ENCODE results near the gene IRF2.

Gene IRF2

DNA sequence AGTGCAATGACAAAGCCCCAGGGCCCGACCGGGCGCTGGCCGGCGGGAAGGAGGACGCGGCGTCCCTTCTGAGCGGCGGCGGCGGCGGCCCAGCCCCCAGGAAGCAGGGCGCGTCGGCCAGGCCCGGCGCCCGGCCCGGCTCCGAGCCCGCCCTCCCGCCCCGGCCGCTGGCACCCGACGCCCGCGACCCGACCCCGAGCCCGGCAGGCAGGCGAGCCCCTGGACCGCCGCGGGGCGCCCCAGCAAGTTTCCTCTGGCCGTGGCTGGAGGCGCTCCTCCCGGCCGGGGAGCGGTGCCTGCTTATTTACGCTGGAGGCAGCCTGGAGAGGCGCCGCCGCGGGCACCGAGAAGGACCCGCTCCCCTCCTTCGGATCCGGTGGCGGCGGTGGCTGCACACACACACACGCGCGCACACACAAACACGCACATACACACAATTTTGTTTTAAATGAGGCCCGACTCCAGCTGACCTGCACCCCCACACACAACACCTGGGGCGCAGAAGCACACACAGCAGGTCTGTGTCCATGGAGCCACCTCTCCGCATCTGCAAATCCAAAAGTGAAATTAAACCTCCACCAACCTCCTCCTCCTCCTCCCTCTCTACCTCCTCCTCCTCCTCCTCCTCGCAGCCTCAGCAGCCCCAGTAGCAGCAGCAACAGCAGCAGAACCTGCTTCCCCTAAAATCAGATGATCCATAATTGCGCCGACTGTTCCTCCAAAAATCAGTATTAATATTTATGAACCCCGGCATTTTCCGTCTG lies 669 bp downstream of the IRF2 start:
- in situ Hi-C loops (cut with HindIII; ENCODE audit: low pct_ligation_motif_present, low sequenced_read_pairs) = no loop called here
- H3K27ac ChIP-seq = peak overlapping the region; percentile 65

DNA sequence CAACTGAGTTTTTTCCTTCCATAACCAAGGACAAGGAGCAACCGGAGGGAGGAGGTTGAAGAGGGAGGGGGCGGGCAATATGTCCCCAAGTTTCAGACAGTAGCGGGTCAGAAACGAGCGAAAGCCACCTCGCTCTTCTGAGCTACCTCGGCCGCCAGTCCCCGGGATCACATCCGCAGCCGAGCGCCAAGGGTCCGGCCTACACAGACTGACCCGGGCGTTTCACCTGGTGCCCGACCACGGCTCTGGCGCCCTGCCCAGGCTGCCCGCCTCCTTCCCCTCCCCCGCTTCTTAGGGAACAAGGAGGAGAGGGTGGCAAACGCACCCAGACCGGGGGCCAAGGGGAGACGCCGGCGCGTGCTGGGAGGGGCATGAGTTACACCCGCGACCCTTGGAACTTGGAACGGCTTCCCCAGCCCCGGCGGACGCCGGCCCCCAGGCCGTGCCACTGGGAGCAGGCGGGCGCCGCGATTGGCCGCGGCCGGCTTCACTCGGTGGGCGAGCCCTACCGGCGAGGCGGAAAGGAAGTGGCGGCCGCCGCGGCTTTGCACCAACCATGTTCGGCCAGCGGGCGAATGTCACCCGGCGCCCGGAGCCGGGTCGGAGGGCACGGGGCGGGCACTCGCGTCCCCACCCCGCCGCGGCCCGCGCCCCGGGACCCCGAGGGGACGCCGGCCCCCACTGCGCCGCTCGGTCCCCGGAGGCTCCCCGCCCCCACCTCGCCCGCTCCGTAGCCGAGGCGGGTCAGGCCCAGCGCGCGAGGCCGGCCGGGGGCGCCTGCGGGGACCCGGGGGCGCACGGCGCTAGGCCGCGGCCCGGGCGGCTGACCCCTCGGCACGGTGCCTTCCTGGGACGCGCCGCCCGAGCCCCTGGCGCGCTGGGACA lies 1.5 kb downstream of the IRF2 start:
- TF ChIP-seq, protein P1, sequence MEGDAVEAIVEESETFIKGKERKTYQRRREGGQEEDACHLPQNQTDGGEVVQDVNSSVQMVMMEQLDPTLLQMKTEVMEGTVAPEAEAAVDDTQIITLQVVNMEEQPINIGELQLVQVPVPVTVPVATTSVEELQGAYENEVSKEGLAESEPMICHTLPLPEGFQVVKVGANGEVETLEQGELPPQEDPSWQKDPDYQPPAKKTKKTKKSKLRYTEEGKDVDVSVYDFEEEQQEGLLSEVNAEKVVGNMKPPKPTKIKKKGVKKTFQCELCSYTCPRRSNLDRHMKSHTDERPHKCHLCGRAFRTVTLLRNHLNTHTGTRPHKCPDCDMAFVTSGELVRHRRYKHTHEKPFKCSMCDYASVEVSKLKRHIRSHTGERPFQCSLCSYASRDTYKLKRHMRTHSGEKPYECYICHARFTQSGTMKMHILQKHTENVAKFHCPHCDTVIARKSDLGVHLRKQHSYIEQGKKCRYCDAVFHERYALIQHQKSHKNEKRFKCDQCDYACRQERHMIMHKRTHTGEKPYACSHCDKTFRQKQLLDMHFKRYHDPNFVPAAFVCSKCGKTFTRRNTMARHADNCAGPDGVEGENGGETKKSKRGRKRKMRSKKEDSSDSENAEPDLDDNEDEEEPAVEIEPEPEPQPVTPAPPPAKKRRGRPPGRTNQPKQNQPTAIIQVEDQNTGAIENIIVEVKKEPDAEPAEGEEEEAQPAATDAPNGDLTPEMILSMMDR (IDR thresholded peaks at IDR 0.05; ENCODE audit: low read depth, low read length, missing control alignments) = no peak
- DNase-seq = peak; percentile 30
- peak overlapping the region; percentile 91 for H3K4me3 ChIP-seq (ENCODE audit: low read depth, low read length)
- H3K27me3 ChIP-seq (replicated peaks) = no peaks in the 10 kb centered on the region
- peak overlapping the region; percentile 65 for H3K27ac ChIP-seq
- no peaks in the 10 kb centered on the region for H3K36me3 ChIP-seq (replicated peaks)
- in situ Hi-C loops (cut with HindIII; ENCODE audit: low pct_ligation_motif_present, low sequenced_read_pairs) = no loop called here

More for the DNA sequence above, 669 bp downstream of the IRF2 start:
- peak overlapping the region; percentile 91 for H3K4me3 ChIP-seq (ENCODE audit: low read depth, low read length)
- peak; percentile 19 for DNase-seq
- H3K36me3 ChIP-seq (replicated peaks) = no peaks in the 10 kb centered on the region
- H3K27me3 ChIP-seq (replicated peaks) = no peaks in the 10 kb centered on the region
- TF ChIP-seq, protein P1 (IDR thresholded peaks at IDR 0.05; ENCODE audit: low read depth, low read length, missing control alignments) = peak; percentile 3

DNA sequence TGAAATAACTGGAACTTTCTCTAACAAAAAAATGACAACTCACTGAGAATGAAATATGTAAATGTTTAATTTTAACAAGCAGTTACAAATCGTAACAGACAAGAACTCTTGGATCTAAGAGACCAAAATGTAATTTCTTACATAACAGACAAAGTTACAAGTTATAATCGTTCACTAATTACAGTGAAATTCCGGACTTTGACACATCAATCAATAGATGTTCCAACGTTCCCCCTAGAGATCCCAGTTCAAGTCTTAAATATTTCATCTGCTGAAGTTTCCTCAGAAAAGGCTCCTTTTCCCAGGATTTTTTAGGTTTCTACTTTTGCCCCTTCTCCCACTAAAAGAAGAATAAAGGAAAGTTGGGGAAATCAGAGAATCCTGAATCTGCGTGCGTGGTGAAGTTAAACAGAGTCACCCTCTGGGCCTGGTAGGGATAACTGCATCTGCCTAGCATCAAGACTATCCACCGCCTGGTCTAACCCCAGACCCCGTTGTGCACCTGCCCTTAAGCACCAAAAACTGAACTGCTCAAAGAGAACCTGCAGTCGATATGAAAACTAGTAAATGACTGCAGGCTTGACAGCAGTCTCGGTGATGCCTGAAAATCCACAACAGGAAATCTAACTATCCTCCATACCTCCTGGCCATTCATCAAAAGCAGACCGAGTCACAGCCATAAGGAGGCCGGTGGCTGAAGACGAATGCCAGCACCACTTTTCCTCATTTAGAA lies 2.3 kb downstream of the IRF2 start:
- H3K36me3 ChIP-seq (replicated peaks) = no peaks in the 10 kb centered on the region
- peak overlapping the region; percentile 65 for H3K27ac ChIP-seq
- DNase-seq = peak; percentile 9
- no peaks in the 10 kb centered on the region for H3K27me3 ChIP-seq (replicated peaks)
- H3K4me3 ChIP-seq (ENCODE audit: low read depth, low read length) = peak overlapping the region; percentile 91
- in situ Hi-C loops (cut with HindIII; ENCODE audit: low pct_ligation_motif_present, low sequenced_read_pairs) = no loop called here
- TF ChIP-seq, protein P1 (IDR thresholded peaks at IDR 0.05; ENCODE audit: low read depth, low read length, missing control alignments) = no peak

DNA sequence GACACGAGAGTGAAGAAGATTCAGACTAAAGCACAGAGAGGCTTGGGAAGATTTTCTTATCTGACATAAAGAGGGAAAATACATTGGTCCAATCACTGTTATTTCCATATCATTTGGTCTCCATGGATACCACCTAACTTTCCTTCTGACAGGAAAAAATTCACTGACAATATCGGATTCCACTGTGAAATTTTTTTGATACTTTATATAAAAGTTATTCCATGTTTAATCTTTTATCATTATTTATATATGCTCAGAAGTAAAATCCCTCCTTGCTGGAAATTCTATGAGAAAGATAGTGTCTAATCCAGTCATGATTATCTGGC lies 3.6 kb downstream of the IRF2 start:
- in situ Hi-C loops (cut with HindIII; ENCODE audit: low pct_ligation_motif_present, low sequenced_read_pairs) = no loop called here
- TF ChIP-seq, protein P1 (IDR thresholded peaks at IDR 0.05; ENCODE audit: low read depth, low read length, missing control alignments) = no peak
- no peak overlapping the region for H3K4me3 ChIP-seq (ENCODE audit: low read depth, low read length)
- no peak overlapping the region for H3K27ac ChIP-seq
- H3K36me3 ChIP-seq (replicated peaks) = no peaks in the 10 kb centered on the region
- no peaks in the 10 kb centered on the region for H3K27me3 ChIP-seq (replicated peaks)
- no peak for DNase-seq

DNA sequence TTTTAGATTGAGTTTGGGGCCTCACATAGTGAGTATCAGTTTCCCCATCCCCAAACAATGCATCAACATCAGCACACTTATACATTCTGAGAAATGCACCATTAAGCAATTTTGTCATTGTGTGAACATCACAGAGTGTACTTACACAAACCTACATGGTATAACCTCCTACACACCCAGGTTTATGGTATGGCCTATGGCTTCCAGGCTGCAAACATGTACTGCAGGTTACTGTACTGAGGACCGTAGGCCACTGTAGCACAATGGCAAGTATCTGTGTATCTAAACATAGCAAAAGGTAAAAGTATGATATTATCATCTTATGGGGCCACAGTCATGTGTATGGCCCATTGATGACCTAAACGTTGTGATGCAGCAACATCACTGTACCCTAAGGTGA lies 7.7 kb downstream of the IRF2 start:
- TF ChIP-seq, protein P1 (IDR thresholded peaks at IDR 0.05; ENCODE audit: low read depth, low read length, missing control alignments) = no peak
- Histone ChIP-seq H3K36me3 (replicated peaks) (no peaks in the 10 kb centered on the region), H3K27me3 (replicated peaks) (no peaks in the 10 kb centered on the region), H3K4me3 (ENCODE audit: low read depth, low read length) (no peak overlapping the region), H3K27ac (no peak overlapping the region)
- no peak for DNase-seq
- in situ Hi-C loops (cut with HindIII; ENCODE audit: low pct_ligation_motif_present, low sequenced_read_pairs) = no loop called here
